CD4-positive, alpha-beta memory T cell (primary cell): ENCODE measurements around the gene RNF215. TPM values are rescaled to one million over a fixed set of nuclear protein-coding genes. Genes with fewer than 3 reads are reported as not detected.

Experiments used
- CTCF ChIA-PET: fragments of 350-600 bp; sonication (Branson Sonifier 250); formaldehyde crosslinking; loops from one replicate; lab custom pipeline; 2021; ENCODE audit warnings: inconsistent platforms; ENCODE audit not compliant: partially characterized antibody; lab: Charles Lee
- POLR2A ChIA-PET: fragments of 350-600 bp; sonication (Branson Sonifier 250); formaldehyde crosslinking; loops from one replicate; lab custom pipeline; 2021; ENCODE audit not compliant: partially characterized antibody; lab: Charles Lee
- DNase-seq, 5 donors: peaks; one replicate each; pipeline versions ENCODE4 v3.0.0 to v3.0.0-alpha.2; 2020 to 2022; ENCODE audit warnings: mixed read lengths in 1 of 5
- H3K27ac ChIP-seq: one replicate; pipeline ENCODE4 v1.7.0; 2013; ENCODE audit warnings: low read depth, low read length
- H3K27me3 ChIP-seq: 2 replicates; pipeline ENCODE4 v1.7.0; 2013; ENCODE audit warnings: mild to moderate bottlenecking, low read length, moderate library complexity; ENCODE audit not compliant: insufficient read depth
- H3K36me3 ChIP-seq: 2 replicates; pipeline ENCODE4 v1.7.0; 2013; ENCODE audit warnings: mild to moderate bottlenecking, low read length, moderate library complexity; ENCODE audit not compliant: insufficient read depth
- H3K4me1 ChIP-seq: 2 replicates; pipeline ENCODE4 v1.7.0; 2013; ENCODE audit warnings: mild to moderate bottlenecking, low read length, moderate library complexity; ENCODE audit not compliant: insufficient read depth
- H3K4me3 ChIP-seq, 2 donors: one replicate each; pipeline ENCODE4 v1.7.0; 2013; ENCODE audit warnings: low read length in 2 of 2, mild to moderate bottlenecking in 1 of 2
- H3K9me3 ChIP-seq, 2 donors: one replicate each; pipeline ENCODE4 v1.7.0; 2013; ENCODE audit warnings: low read length in 2 of 2, control low read depth in 1 of 2; ENCODE audit not compliant: control insufficient read depth in 1 of 2
- H3K27ac Mint-ChIP-seq, 7 donors: one replicate each; pipeline ENCODE4 v1.8.0; 2020 to 2021; ENCODE audit warnings: mixed read lengths in 7 of 7, mild to moderate bottlenecking in 6 of 7, inconsistent platforms in 3 of 7, moderate library complexity in 3 of 7
- H3K27me3 Mint-ChIP-seq, 2 donors: one replicate each; pipeline ENCODE4 v1.8.0; 2020 to 2021; ENCODE audit warnings: mixed read lengths in 2 of 2
- H3K36me3 Mint-ChIP-seq, 2 donors: one replicate each; pipeline ENCODE4 v1.8.0; 2020 to 2021; ENCODE audit warnings: mixed read lengths in 2 of 2, inconsistent platforms in 1 of 2, mild to moderate bottlenecking in 1 of 2
- H3K4me1 Mint-ChIP-seq, 4 donors: one replicate each; pipeline ENCODE4 v1.8.0; 2020 to 2021; ENCODE audit warnings: mixed read lengths in 4 of 4, mild to moderate bottlenecking in 1 of 4
- H3K4me3 Mint-ChIP-seq, 8 donors: one replicate each; pipeline ENCODE4 v1.8.0; 2020 to 2021; ENCODE audit warnings: mixed read lengths in 8 of 8, mild to moderate bottlenecking in 7 of 8, moderate library complexity in 6 of 8, inconsistent platforms in 3 of 8
- H3K9me3 Mint-ChIP-seq, 8 donors: one replicate each; pipeline ENCODE4 v1.8.0; 2020 to 2021; ENCODE audit warnings: mixed read lengths in 8 of 8, mild to moderate bottlenecking in 5 of 8, inconsistent platforms in 3 of 8, moderate library complexity in 1 of 8
- intact Hi-C: fragments of 100-400 bp; cut with micrococcal nuclease; formaldehyde crosslinking; loops from one replicate; pipeline ENCODE4 v1.15.1; 2023
- polyA plus RNA-seq, 2 donors: library from polyadenylated mRNA; unstranded; fragments of 300-500 nt; fragmentation: Illumina TruSeq; gene quantifications; one replicate each; pipeline ENCODE4 v1.2.3, GENCODE V29; 2021
- total RNA-seq, 2 experiments: library from RNA; stranded (reverse); gene quantifications; one replicate each; pipeline ENCODE4 v1.2.3, GENCODE V29; 2021

RNF215 gene
- total and polyA plus RNA-seq, 4 experiments from 2014 or later = 0.29 to 6.6 (median 3.3) TPM

- Mint-ChIP-seq H3K9me3 (no peaks in the 10 kb centered on the region), H3K4me3 (no peak overlapping the region), H3K27ac (no peak overlapping the region), H3K27me3 (no peaks in the 10 kb centered on the region), H3K36me3 (no peaks in the 10 kb centered on the region), H3K4me1 (no peaks in the 10 kb centered on the region)
- no peak overlapping the region for H3K27ac ChIP-seq
- H3K27me3 ChIP-seq = no peaks in the 10 kb centered on the region
- no peak for DNase-seq
- H3K4me3 ChIP-seq = no peak overlapping the region
- ChIA-PET CTCF (no interaction called here), POLR2A (no interaction called here)
- no peaks in the 10 kb centered on the region for H3K36me3 ChIP-seq
- intact Hi-C loops = no loop called here
- H3K9me3 ChIP-seq = no peaks in the 10 kb centered on the region
- no peaks in the 10 kb centered on the region for H3K4me1 ChIP-seq
Measured at GRCh38 chr22:30370641-30371230, 16.5 kb downstream of the RNF215 start.

GRCh38 chr22:30368420-30368819 lies 18.8 kb downstream of the RNF215 start:
- no peak overlapping the region for H3K27ac ChIP-seq
- Mint-ChIP-seq H3K9me3 (no peaks in the 10 kb centered on the region), H3K27ac (peak overlapping the region in 1 of 7 donors; percentile 85), H3K36me3 (peaks cover 0 to 3% of the 10 kb centered on the region in 2 donors), H3K27me3 (no peaks in the 10 kb centered on the region), H3K4me3 (no peak overlapping the region), H3K4me1 (no peaks in the 10 kb centered on the region)
- intact Hi-C loops = no loop called here
- no peaks in the 10 kb centered on the region for H3K9me3 ChIP-seq
- H3K27me3 ChIP-seq = no peaks in the 10 kb centered on the region
- H3K4me1 ChIP-seq = no peaks in the 10 kb centered on the region
- ChIA-PET POLR2A (no interaction called here), CTCF (interaction anchor here (1.2 to 2.2 kb wide), 4 partner anchors 10 to 115 kb away, joined by 3 to 4 read pairs (median 4); no protein-coding TSS in a partner anchor)
- H3K4me3 ChIP-seq = no peak overlapping the region
- no peaks in the 10 kb centered on the region for H3K36me3 ChIP-seq
- no peak for DNase-seq

GRCh38 chr22:30365891-30366290 lies 21.3 kb downstream of the RNF215 start:
- H3K27me3 ChIP-seq = no peaks in the 10 kb centered on the region
- H3K36me3 ChIP-seq = no peaks in the 10 kb centered on the region
- intact Hi-C loops = no loop called here
- Mint-ChIP-seq H3K36me3 (peaks cover 0 to 3% of the 10 kb centered on the region in 2 donors), H3K4me3 (no peak overlapping the region), H3K4me1 (no peaks in the 10 kb centered on the region), H3K27ac (no peak overlapping the region), H3K27me3 (no peaks in the 10 kb centered on the region), H3K9me3 (no peaks in the 10 kb centered on the region)
- POLR2A ChIA-PET = no interaction called here
- no peak overlapping the region for H3K4me3 ChIP-seq
- no peaks in the 10 kb centered on the region for H3K9me3 ChIP-seq
- CTCF ChIA-PET = interaction anchor here (1.9 kb wide), 1 partner anchor 78 kb away, joined by 8 read pairs; no protein-coding TSS in a partner anchor
- H3K4me1 ChIP-seq = no peaks in the 10 kb centered on the region
- no peak for DNase-seq
- H3K27ac ChIP-seq = no peak overlapping the region

- Histone ChIP-seq H3K36me3 (no peaks in the 10 kb centered on the region), H3K4me3 (no peak overlapping the region), H3K4me1 (no peaks in the 10 kb centered on the region), H3K9me3 (no peaks in the 10 kb centered on the region), H3K27ac (no peak overlapping the region), H3K27me3 (no peaks in the 10 kb centered on the region)
- Mint-ChIP-seq H3K27me3 (no peaks in the 10 kb centered on the region), H3K4me3 (no peak overlapping the region), H3K36me3 (peaks cover 0 to 3% of the 10 kb centered on the region in 2 donors), H3K27ac (peak overlapping the region in 1 of 7 donors; percentile 12), H3K9me3 (no peaks in the 10 kb centered on the region), H3K4me1 (peaks cover 0 to 5% (median 3%) of the 10 kb centered on the region in 4 donors)
- POLR2A ChIA-PET = no interaction called here
- no peak for DNase-seq
- intact Hi-C loops = no loop called here
- CTCF ChIA-PET = interaction anchor here (1.7 kb wide), 1 partner anchor 74 kb away, joined by 4 read pairs; no protein-coding TSS in a partner anchor
Measured at GRCh38 chr22:30362651-30363281, 24.4 kb downstream of the RNF215 start.

GRCh38 chr22:30361916-30362650 lies 25.1 kb downstream of the RNF215 start:
- Histone ChIP-seq H3K36me3 (no peaks in the 10 kb centered on the region), H3K27me3 (no peaks in the 10 kb centered on the region), H3K4me1 (peaks cover 4% of the 10 kb centered on the region), H3K4me3 (no peak overlapping the region), H3K9me3 (no peaks in the 10 kb centered on the region), H3K27ac (no peak overlapping the region)
- Mint-ChIP-seq H3K9me3 (no peaks in the 10 kb centered on the region), H3K4me1 (peaks cover 3 to 10% (median 7%) of the 10 kb centered on the region in 4 donors), H3K27me3 (no peaks in the 10 kb centered on the region), H3K4me3 (no peak overlapping the region), H3K27ac (peak overlapping the region in 3 of 7 donors; percentile 1 to 48 (median 12)), H3K36me3 (peaks cover 0 to 6% of the 10 kb centered on the region in 2 donors)
- DNase-seq = no peak
- ChIA-PET CTCF (no interaction called here), POLR2A (no interaction called here)
- intact Hi-C loops = no loop called here

- no peak overlapping the region for H3K4me3 ChIP-seq
- Mint-ChIP-seq H3K9me3 (no peaks in the 10 kb centered on the region), H3K36me3 (peaks cover 6 to 26% of the 10 kb centered on the region in 2 donors), H3K27ac (peak overlapping the region in 6 of 7 donors; percentile 25 to 98 (median 75)), H3K4me3 (peak overlapping the region in 2 of 8 donors; percentile 7 to 82), H3K4me1 (peaks cover 24 to 43% (median 34%) of the 10 kb centered on the region in 4 donors), H3K27me3 (no peaks in the 10 kb centered on the region)
- no peaks in the 10 kb centered on the region for H3K36me3 ChIP-seq
- H3K9me3 ChIP-seq = no peaks in the 10 kb centered on the region
- peaks cover 32% of the 10 kb centered on the region for H3K4me1 ChIP-seq
- no peak for DNase-seq
- POLR2A ChIA-PET = interaction anchor here (0.8 to 8.9 kb wide), 4 partner anchors 16 to 69 kb away, joined by 3 to 118 read pairs (median 40); partner anchors contain the start of genes CASTOR1 and TBC1D10A
- H3K27ac ChIP-seq = no peak overlapping the region
- CTCF ChIA-PET = interaction anchor here (0.6 to 4.0 kb wide), 5 partner anchors 11 to 75 kb away, joined by 3 to 42 read pairs (median 4); partner anchors contain the start of genes CASTOR1 and MTFP1
- intact Hi-C loops = loop anchor here (5.0 kb wide), 1 partner anchor 51 kb away; no protein-coding TSS in a partner anchor
- H3K27me3 ChIP-seq = no peaks in the 10 kb centered on the region
Measured at GRCh38 chr22:30358541-30358940, 28.7 kb downstream of the RNF215 start.
